H9 (cell line): Measurements from ENCODE around the gene SBK3. TPM values are rescaled to one million over a fixed set of nuclear protein-coding genes. Genes with fewer than 3 reads are reported as not detected.
A peak's percentile ranks its signal among the peaks of the same experiment; 100 is the strongest.

Source experiments
- DNase-seq: peaks from one replicate; pipeline ENCODE4 v3.0.0-alpha.2; 2017
- H2AFZ ChIP-seq: one replicate; pipeline ENCODE4 v1.6.1; 2013; ENCODE audit warnings: mild to moderate bottlenecking, low read length, control low read depth, moderate library complexity
- H2AK5ac ChIP-seq: 2 replicates; pipeline ENCODE4 v1.6.1; 2013; ENCODE audit warnings: low read length, control low read depth, mixed read lengths; ENCODE audit not compliant: insufficient read length
- H2BK120ac ChIP-seq: one replicate; pipeline ENCODE4 v1.6.1; 2013; ENCODE audit warnings: low read depth, mild to moderate bottlenecking, low read length, control low read depth, inconsistent platforms; ENCODE audit not compliant: poor library complexity, severe bottlenecking
- H2BK12ac ChIP-seq: 2 replicates; pipeline ENCODE4 v1.6.1; 2013; ENCODE audit warnings: low read length, control low read depth, mixed read lengths, low read depth; ENCODE audit not compliant: insufficient read length
- H2BK15ac ChIP-seq: 2 replicates; pipeline ENCODE4 v1.6.1; 2013; ENCODE audit warnings: low read depth, low read length, control low read depth
- H2BK20ac ChIP-seq: one replicate; pipeline ENCODE4 v1.6.1; 2013; ENCODE audit warnings: low read depth, mild to moderate bottlenecking, low read length, control low read depth, inconsistent platforms; ENCODE audit not compliant: poor library complexity, severe bottlenecking
- H2BK5ac ChIP-seq: 2 replicates; pipeline ENCODE4 v1.6.1; 2013; ENCODE audit warnings: low read length, control low read depth, mixed read lengths; ENCODE audit not compliant: insufficient read length
- H3K14ac ChIP-seq: 2 replicates; pipeline ENCODE4 v1.6.1; 2013; ENCODE audit warnings: low read length, control low read depth; ENCODE audit not compliant: insufficient read depth
- H3K18ac ChIP-seq: 2 replicates; pipeline ENCODE4 v1.6.1; 2013; ENCODE audit warnings: low read depth, mild to moderate bottlenecking, mixed read lengths, low read length, control low read depth; ENCODE audit not compliant: insufficient read length
- H3K23ac ChIP-seq: 2 replicates; pipeline ENCODE4 v1.6.1; 2013; ENCODE audit warnings: low read length, control low read depth, mixed read lengths, low read depth; ENCODE audit not compliant: insufficient read length
- H3K23me2 ChIP-seq: 2 replicates; pipeline ENCODE4 v1.6.1; 2013; ENCODE audit warnings: low read depth, mild to moderate bottlenecking, mixed read lengths, low read length, control low read depth; ENCODE audit not compliant: insufficient read length, poor library complexity, severe bottlenecking
- H3K27ac ChIP-seq: 2 replicates; pipeline ENCODE4 v1.5.1; 2013; ENCODE audit warnings: low read length, control low read depth, mixed read lengths, low read depth; ENCODE audit not compliant: insufficient read length
- H3K27me3 ChIP-seq: 2 replicates; pipeline ENCODE4 v1.6.1; 2013; ENCODE audit warnings: low read length, control low read depth, inconsistent platforms; ENCODE audit not compliant: insufficient read depth
- H3K4ac ChIP-seq: 2 replicates; pipeline ENCODE4 v1.6.1; 2013; ENCODE audit warnings: low read depth, mild to moderate bottlenecking, control low read depth, inconsistent platforms, low read length, moderate library complexity
- H3K4me1 ChIP-seq: 2 replicates; pipeline ENCODE4 v1.6.1; 2013; ENCODE audit warnings: low read length, control low read depth, inconsistent platforms; ENCODE audit not compliant: insufficient read depth
- H3K4me2 ChIP-seq: 2 replicates; pipeline ENCODE4 v1.6.1; 2013; ENCODE audit warnings: low read length, control low read depth, mixed read lengths; ENCODE audit not compliant: insufficient read length, insufficient read depth
- H3K56ac ChIP-seq: 2 replicates; pipeline ENCODE4 v1.6.1; 2013; ENCODE audit warnings: low read depth, mild to moderate bottlenecking, mixed read lengths, low read length, control low read depth; ENCODE audit not compliant: insufficient read length
- H3K79me1 ChIP-seq: 2 replicates; pipeline ENCODE4 v1.6.1; 2013; ENCODE audit warnings: low read depth, mild to moderate bottlenecking, moderate library complexity, low read length, control low read depth, inconsistent platforms; ENCODE audit not compliant: insufficient read depth, poor library complexity, severe bottlenecking
- H3K79me2 ChIP-seq: 2 replicates; pipeline ENCODE4 v1.6.1; 2013; ENCODE audit warnings: low read length, control low read depth, inconsistent platforms; ENCODE audit not compliant: insufficient read depth
- H3K9ac ChIP-seq: 2 replicates; pipeline ENCODE4 v1.6.1; 2013; ENCODE audit warnings: low read length, control low read depth, mixed read lengths; ENCODE audit not compliant: insufficient read length; ENCODE audit errors: extremely low read depth
- H3K9me3 ChIP-seq: one replicate; pipeline ENCODE4 v1.6.1; 2013; ENCODE audit warnings: low read depth, low read length, inconsistent platforms; ENCODE audit not compliant: control insufficient read depth
- H3T11ph ChIP-seq: one replicate; pipeline ENCODE4 v1.6.1; 2013; ENCODE audit warnings: mild to moderate bottlenecking, low read length, control low read depth, inconsistent platforms
- H4K20me1 ChIP-seq: one replicate; pipeline ENCODE4 v1.6.1; 2013; ENCODE audit not compliant: control insufficient read depth, insufficient read length, insufficient read depth
- H4K5ac ChIP-seq: 2 replicates; pipeline ENCODE4 v1.6.1; 2013; ENCODE audit warnings: low read depth, mild to moderate bottlenecking, mixed read lengths, low read length, control low read depth; ENCODE audit not compliant: insufficient read length
- H4K8ac ChIP-seq: replicated peaks from 2 replicates; pipeline ENCODE4 v1.6.1; 2013; ENCODE audit warnings: low read length, control low read depth, mixed read lengths, low read depth; ENCODE audit not compliant: insufficient read length
- H4K91ac ChIP-seq: 2 replicates; pipeline ENCODE4 v1.6.1; 2013; ENCODE audit warnings: low read depth, mild to moderate bottlenecking, moderate library complexity, mixed read lengths, low read length, control low read depth; ENCODE audit not compliant: insufficient read length
- H3K27ac Mint-ChIP-seq, 3 experiments: 2 replicates in 2 of 3; 3 replicates in 1 of 3; pipeline ENCODE4 v1.8.0; 2020 to 2021; ENCODE audit warnings: mixed read lengths in 3 of 3, mild to moderate bottlenecking in 1 of 3, moderate library complexity in 1 of 3
- H3K27me3 Mint-ChIP-seq: 2 replicates; pipeline ENCODE4 v1.8.0; 2021; ENCODE audit warnings: low read depth, mild to moderate bottlenecking, moderate library complexity, mixed read lengths
- H3K36me3 Mint-ChIP-seq, 3 experiments: 2 replicates in 2 of 3; 3 replicates in 1 of 3; pipeline ENCODE4 v1.8.0; 2020 to 2021; ENCODE audit warnings: low read depth in 3 of 3, mixed read lengths in 3 of 3; ENCODE audit not compliant: insufficient read depth in 1 of 3
- H3K4me1 Mint-ChIP-seq, 2 experiments: 2 replicates each; pipeline ENCODE4 v1.8.0; 2020; ENCODE audit warnings: mixed read lengths in 2 of 2
- H3K4me3 Mint-ChIP-seq, 2 experiments: 2 replicates in 1 of 2; 3 replicates in 1 of 2; pipeline ENCODE4 v1.8.0; 2020 to 2021; ENCODE audit warnings: mild to moderate bottlenecking in 2 of 2, mixed read lengths in 2 of 2, moderate library complexity in 1 of 2
- H3K9me3 Mint-ChIP-seq, 2 experiments: 2 replicates in 1 of 2; 3 replicates in 1 of 2; pipeline ENCODE4 v1.8.0; 2020; ENCODE audit warnings: mild to moderate bottlenecking in 2 of 2, mixed read lengths in 2 of 2, moderate library complexity in 1 of 2
- WGBS: extraction: QIAGEN DNeasy Blood & Tissue Kit; methylation state at CpG from one replicate; pipeline ENCODE4 v1.1.7; 2013; ENCODE audit warnings: missing lambda C conversion rate, low lambda C conversion rate, mixed read lengths; ENCODE audit not compliant: insufficient read length; ENCODE audit errors: extremely low coverage; 5-methylcytosine and 5-hydroxymethylcytosine counted together
- total RNA-seq: library from RNA; stranded (reverse); gene quantifications from 2 replicates; pipeline ENCODE4 v1.2.1, GENCODE V29; 2021
- TF ChIP-seq, protein P1 (sequence below): fragments of 200-600 bp; sonication (generic); conservative IDR thresholded peaks from 3 replicates; pipeline ENCODE4 v1.8.0; 2021; ENCODE audit warnings: antibody characterized with exemption, mild to moderate bottlenecking

The SBK3 gene
- total RNA-seq, 1 experiment from 2014 or later: 0.70 TPM

DNA sequence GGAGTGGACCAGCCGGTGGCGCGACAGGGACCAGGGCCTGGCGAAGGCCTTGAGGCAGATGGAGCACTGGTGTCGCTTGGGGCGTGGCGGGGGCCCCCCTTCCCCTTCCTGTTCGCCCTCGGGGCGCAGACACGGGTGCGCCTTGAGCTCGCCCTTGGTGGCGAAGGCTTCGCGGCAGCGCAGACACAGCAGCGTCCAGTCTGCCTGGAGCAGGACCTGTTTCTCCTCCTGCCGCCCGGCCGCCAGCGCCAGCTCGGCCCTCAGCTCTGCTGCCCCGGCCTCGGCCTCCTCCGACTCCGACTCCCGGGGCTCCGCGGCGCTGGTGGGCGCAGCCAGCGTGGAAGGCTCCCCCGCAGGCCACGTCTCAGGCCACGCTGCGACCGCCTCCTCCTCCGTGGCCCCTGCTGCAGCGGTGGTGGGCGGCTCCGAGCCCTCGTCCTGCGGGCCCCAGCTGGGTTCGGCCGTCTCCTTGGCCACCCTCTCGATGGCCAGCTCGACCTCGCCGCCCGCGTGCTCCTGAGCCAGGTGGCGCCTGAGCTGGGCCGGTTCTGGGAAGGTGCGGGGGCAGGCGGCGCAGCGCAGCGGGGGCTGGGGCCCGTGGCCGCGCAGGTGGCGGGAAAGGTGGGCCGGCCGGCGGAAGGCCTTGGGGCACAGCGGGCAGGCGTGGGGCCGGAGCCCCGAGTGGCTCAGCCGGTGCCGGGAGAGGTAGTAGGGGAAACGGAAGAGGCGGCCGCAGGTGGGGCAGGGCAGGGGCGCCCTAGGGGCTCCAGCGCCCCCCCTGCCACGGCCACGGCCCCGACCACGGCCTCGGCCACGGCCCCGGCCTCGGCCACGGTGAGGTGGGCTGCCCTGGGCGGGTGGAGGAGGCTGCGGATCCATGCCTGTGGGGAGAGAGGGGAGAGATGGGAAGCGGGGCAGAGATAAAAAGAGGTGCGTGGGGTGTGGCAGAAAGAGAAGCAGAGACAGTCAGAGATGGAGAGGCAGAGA is 33.7 kb upstream of the SBK3 start:
- Histone ChIP-seq H4K91ac (no peak overlapping the region), H3K23me2 (no peaks in the 10 kb centered on the region), H2AFZ (no peak overlapping the region), H3K4me2 (peak overlapping the region; percentile 76), H3K79me2 (peaks cover 1% of the 10 kb centered on the region; the same call in 1 of the 2 replicates), H3K79me1 (peaks cover 3% of the 10 kb centered on the region), H2BK5ac (no peak overlapping the region), H3T11ph (no peak overlapping the region), H3K9me3 (no peaks in the 10 kb centered on the region), H3K56ac (no peak overlapping the region), H4K5ac (no peak overlapping the region), H3K4me1 (no peaks in the 10 kb centered on the region), H3K4ac (no peak overlapping the region), H3K27ac (no peak overlapping the region), H3K18ac (no peak overlapping the region), H3K27me3 (no peaks in the 10 kb centered on the region), H3K23ac (no peak overlapping the region), H2BK15ac (no peak overlapping the region), H3K14ac (no peak overlapping the region), H4K8ac (no peak overlapping the region), H2BK120ac (no peak overlapping the region), H2AK5ac (no peak overlapping the region), H3K9ac (peak overlapping the region; percentile 88), H2BK12ac (no peak overlapping the region), H4K20me1 (no peaks in the 10 kb centered on the region), H2BK20ac (no peak overlapping the region)
- H3K4me3 Mint-ChIP-seq: peak overlapping the region; percentile 89 to 95
- no peak for DNase-seq
- H3K36me3 Mint-ChIP-seq: peaks cover 9 to 25% (median 19%) of the 10 kb centered on the region in 3 experiments
- peaks cover 9 to 15% of the 10 kb centered on the region in 2 experiments for H3K4me1 Mint-ChIP-seq
- peak overlapping the region in 1 of 3 experiments; percentile 92; a peak in 2 of 7 replicates for H3K27ac Mint-ChIP-seq
- TF ChIP-seq, protein P1, sequence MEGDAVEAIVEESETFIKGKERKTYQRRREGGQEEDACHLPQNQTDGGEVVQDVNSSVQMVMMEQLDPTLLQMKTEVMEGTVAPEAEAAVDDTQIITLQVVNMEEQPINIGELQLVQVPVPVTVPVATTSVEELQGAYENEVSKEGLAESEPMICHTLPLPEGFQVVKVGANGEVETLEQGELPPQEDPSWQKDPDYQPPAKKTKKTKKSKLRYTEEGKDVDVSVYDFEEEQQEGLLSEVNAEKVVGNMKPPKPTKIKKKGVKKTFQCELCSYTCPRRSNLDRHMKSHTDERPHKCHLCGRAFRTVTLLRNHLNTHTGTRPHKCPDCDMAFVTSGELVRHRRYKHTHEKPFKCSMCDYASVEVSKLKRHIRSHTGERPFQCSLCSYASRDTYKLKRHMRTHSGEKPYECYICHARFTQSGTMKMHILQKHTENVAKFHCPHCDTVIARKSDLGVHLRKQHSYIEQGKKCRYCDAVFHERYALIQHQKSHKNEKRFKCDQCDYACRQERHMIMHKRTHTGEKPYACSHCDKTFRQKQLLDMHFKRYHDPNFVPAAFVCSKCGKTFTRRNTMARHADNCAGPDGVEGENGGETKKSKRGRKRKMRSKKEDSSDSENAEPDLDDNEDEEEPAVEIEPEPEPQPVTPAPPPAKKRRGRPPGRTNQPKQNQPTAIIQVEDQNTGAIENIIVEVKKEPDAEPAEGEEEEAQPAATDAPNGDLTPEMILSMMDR: no peak
- no CpG with 5 or more reads among the region's 90 CpGs for WGBS
- no peaks in the 10 kb centered on the region for H3K9me3 Mint-ChIP-seq
- H3K27me3 Mint-ChIP-seq: peaks cover under 1% of the 10 kb centered on the region; the same call in 1 of the 2 replicates
